GM13977 (cell line): Measurements from ENCODE around the gene MSN.
A peak's percentile ranks its signal among the peaks of the same experiment; 100 is the strongest.

Experiments
- DNase-seq: peaks from one replicate; pipeline ENCODE4 v3.0.0; 2012; ENCODE audit warnings: low spot score
- in situ Hi-C: fragments of 300-500 bp; cut with MboI; formaldehyde crosslinking; loops from one replicate; pipeline ENCODE4 v1.12.0; 2022; ENCODE audit warnings: low sequenced_read_pairs, low pct_unique_long_range_greater_than_20kb, mixed read lengths, inconsistent platforms; ENCODE audit not compliant: unreplicated experiment
- TF ChIP-seq, protein P1 (sequence below): IDR thresholded peaks from 2 replicates; pipeline ENCODE4 v1.5.1; 2012; ENCODE audit warnings: mild to moderate bottlenecking, control low read depth; ENCODE audit not compliant: insufficient read depth; ENCODE audit errors: extremely low read depth, missing control alignments

Gene MSN

GRCh38 chrX:65731684-65732289, 64.3 kb downstream of the MSN start:
- TF ChIP-seq, protein P1, sequence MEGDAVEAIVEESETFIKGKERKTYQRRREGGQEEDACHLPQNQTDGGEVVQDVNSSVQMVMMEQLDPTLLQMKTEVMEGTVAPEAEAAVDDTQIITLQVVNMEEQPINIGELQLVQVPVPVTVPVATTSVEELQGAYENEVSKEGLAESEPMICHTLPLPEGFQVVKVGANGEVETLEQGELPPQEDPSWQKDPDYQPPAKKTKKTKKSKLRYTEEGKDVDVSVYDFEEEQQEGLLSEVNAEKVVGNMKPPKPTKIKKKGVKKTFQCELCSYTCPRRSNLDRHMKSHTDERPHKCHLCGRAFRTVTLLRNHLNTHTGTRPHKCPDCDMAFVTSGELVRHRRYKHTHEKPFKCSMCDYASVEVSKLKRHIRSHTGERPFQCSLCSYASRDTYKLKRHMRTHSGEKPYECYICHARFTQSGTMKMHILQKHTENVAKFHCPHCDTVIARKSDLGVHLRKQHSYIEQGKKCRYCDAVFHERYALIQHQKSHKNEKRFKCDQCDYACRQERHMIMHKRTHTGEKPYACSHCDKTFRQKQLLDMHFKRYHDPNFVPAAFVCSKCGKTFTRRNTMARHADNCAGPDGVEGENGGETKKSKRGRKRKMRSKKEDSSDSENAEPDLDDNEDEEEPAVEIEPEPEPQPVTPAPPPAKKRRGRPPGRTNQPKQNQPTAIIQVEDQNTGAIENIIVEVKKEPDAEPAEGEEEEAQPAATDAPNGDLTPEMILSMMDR = no peak
- no peak for DNase-seq
- in situ Hi-C loops = loop anchor here (25.0 kb wide), 1 partner anchor 256 kb away; no protein-coding TSS in a partner anchor

- in situ Hi-C loops = loop anchor here (25.0 kb wide), 1 partner anchor 246 kb away; no protein-coding TSS in a partner anchor
- no peak for DNase-seq
- TF ChIP-seq, protein P1 = no peak
These were observed 73.5 kb downstream of the MSN start for GRCh38 chrX:65740909-65741308.

GRCh38 chrX:65741823-65742222, 74.4 kb downstream of the MSN start:
- in situ Hi-C loops = loop anchor here (25.0 kb wide), 1 partner anchor 245 kb away; no protein-coding TSS in a partner anchor
- DNase-seq = no peak
- TF ChIP-seq, protein P1 = no peak

- no peak for DNase-seq
- TF ChIP-seq, protein P1 = no peak
- in situ Hi-C loops = loop anchor here (25.0 kb wide), 1 partner anchor 242 kb away; no protein-coding TSS in a partner anchor
These were observed 77.5 kb downstream of the MSN start for GRCh38 chrX:65744965-65745364.

DNA sequence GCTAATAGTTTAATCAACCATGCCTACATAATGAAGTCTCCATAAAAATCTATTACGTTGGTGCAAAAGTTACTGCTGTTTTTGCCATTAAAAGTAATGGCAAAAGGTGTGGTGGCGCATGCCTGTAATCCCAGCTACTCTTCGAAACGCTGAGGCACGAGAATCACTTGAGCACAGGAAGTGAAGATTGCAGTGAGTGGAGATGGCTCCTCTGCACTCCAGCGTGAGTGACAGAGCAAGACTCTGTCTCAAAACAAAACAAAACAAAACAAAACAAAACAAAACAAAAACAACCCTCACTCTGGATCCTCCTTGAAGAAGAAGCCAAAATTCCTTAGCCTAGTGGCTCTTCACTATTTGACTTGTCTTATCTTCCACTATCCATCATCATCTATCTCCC, 78.0 kb downstream of the MSN start:
- in situ Hi-C loops = loop anchor here (25.0 kb wide), 1 partner anchor 242 kb away; no protein-coding TSS in a partner anchor
- TF ChIP-seq, protein P1 = no peak
- no peak for DNase-seq

- TF ChIP-seq, protein P1 = peak; percentile 34
- in situ Hi-C loops = loop anchor here (25.0 kb wide), 1 partner anchor 241 kb away; no protein-coding TSS in a partner anchor
- no peak for DNase-seq
These were observed 78.5 kb downstream of the MSN start for GRCh38 chrX:65745992-65746391.
